ENCODE measurements around the gene MTHFSD. TPM values are rescaled to one million over a fixed set of nuclear protein-coding genes. Genes with fewer than 3 reads are reported as not detected.
A peak's percentile ranks its signal among the peaks of the same experiment; 100 is the strongest.

MTHFSD gene
- total RNA-seq, 4 donors from 2014 or later, result 22.7 to 40.8 (median 25.4) TPM

GRCh38 chr16:86572041-86572521, 17.0 kb upstream of the MTHFSD start:
- Histone ChIP-seq H3K4me3 (peak overlapping the region in 1 of 4 donors; percentile 60), H3K27ac (peak overlapping the region in 2 of 4 donors; percentile 79 to 80), H3K27me3 (peaks cover 0 to 94% of the 10 kb centered on the region in 2 donors), H3K9me3 (no peaks in the 10 kb centered on the region), H3K36me3 (no peaks in the 10 kb centered on the region), H3K4me1 (peaks cover 0 to 49% (median 16%) of the 10 kb centered on the region in 4 donors)
- 52 to 58% methylated on average over 10 to 12 of the region's 12 CpGs for WGBS, 2 donors
- no peak for TF ChIP-seq POLR2A (IDR thresholded peaks at IDR 0.05)
- no peak for TF ChIP-seq EP300 (IDR thresholded peaks at IDR 0.05)
- no peak for TF ChIP-seq CTCF (IDR thresholded peaks at IDR 0.05)
- DNase-seq (ENCODE audit: low spot score in 2 of 2), result no peak

GRCh38 chr16:86571530-86571915, 16.5 kb upstream of the MTHFSD start:
- TF ChIP-seq POLR2A (IDR thresholded peaks at IDR 0.05) (no peak), EP300 (IDR thresholded peaks at IDR 0.05) (no peak), CTCF (IDR thresholded peaks at IDR 0.05) (no peak)
- peaks cover 0 to 47% (median 16%) of the 10 kb centered on the region in 4 donors for H3K4me1 ChIP-seq
- H3K27me3 ChIP-seq, result peaks cover 0 to 92% of the 10 kb centered on the region in 2 donors
- 38 to 65% methylated on average over 9 to 10 of the region's 10 CpGs for WGBS, 2 donors
- peak overlapping the region in 3 of 4 donors; percentile 17 to 60 (median 48) for H3K4me3 ChIP-seq
- no peaks in the 10 kb centered on the region for H3K9me3 ChIP-seq
- peak overlapping the region in 2 of 4 donors; percentile 79 to 80 for H3K27ac ChIP-seq
- DNase-seq (ENCODE audit: low spot score in 2 of 2), result no peak
- no peaks in the 10 kb centered on the region for H3K36me3 ChIP-seq

- peaks cover 0 to 47% (median 12%) of the 10 kb centered on the region in 4 donors for H3K4me1 ChIP-seq
- H3K36me3 ChIP-seq, result no peaks in the 10 kb centered on the region
- peaks cover 0 to 92% of the 10 kb centered on the region in 2 donors for H3K27me3 ChIP-seq
- TF ChIP-seq POLR2A (IDR thresholded peaks at IDR 0.05), result no peak
- TF ChIP-seq CTCF (IDR thresholded peaks at IDR 0.05), result no peak
- TF ChIP-seq EP300 (IDR thresholded peaks at IDR 0.05), result no peak
- H3K27ac ChIP-seq, result peak overlapping the region; percentile 5 to 80 (median 54)
- H3K4me3 ChIP-seq, result peak overlapping the region; percentile 14 to 60 (median 39)
- WGBS, 2 donors, result 58 to 66% methylated on average over 28 of the region's 28 CpGs
- no peak for DNase-seq (ENCODE audit: low spot score in 2 of 2)
- H3K9me3 ChIP-seq, result no peaks in the 10 kb centered on the region
Measured at GRCh38 chr16:86570558-86571529, 15.8 kb upstream of the MTHFSD start.

- Histone ChIP-seq H3K36me3 (no peaks in the 10 kb centered on the region), H3K4me3 (peak overlapping the region; percentile 30 to 60 (median 46)), H3K27ac (peak overlapping the region; percentile 5 to 80 (median 54)), H3K27me3 (peaks cover 0 to 92% of the 10 kb centered on the region in 2 donors), H3K9me3 (no peaks in the 10 kb centered on the region), H3K4me1 (peaks cover 0 to 47% (median 7%) of the 10 kb centered on the region in 4 donors)
- no peak for TF ChIP-seq CTCF (IDR thresholded peaks at IDR 0.05)
- no peak for TF ChIP-seq POLR2A (IDR thresholded peaks at IDR 0.05)
- no peak for TF ChIP-seq EP300 (IDR thresholded peaks at IDR 0.05)
- no peak for DNase-seq (ENCODE audit: low spot score in 2 of 2)
- 40 to 41% methylated on average over 13 of the region's 13 CpGs for WGBS, 2 donors
Measured at GRCh38 chr16:86569701-86570447, 14.8 kb upstream of the MTHFSD start.

All from tibial nerve (tissue), 4 donors.